Stimulated activated CD4-positive, alpha-beta T cell treated with anti-CD3 and anti-CD28 coated beads, Interleukin-15, amount 100 ng/mL, for 48 hours (primary cell): ENCODE data around the gene FAM241B.

Source experiments
- DNase-seq, 2 donors: peaks; one replicate each; pipeline ENCODE4 v3.0.0-alpha.2; 2020; ENCODE audit warnings: low read depth in 2 of 2

FAM241B gene

GRCh38 chr10:69649786-69650550 is 19.9 kb downstream of the FAM241B start:
- no peak for DNase-seq

GRCh38 chr10:69650589-69651261 is 20.7 kb downstream of the FAM241B start:
- DNase-seq: no peak

- no peak for DNase-seq
Measured at GRCh38 chr10:69651362-69651761, 21.3 kb downstream of the FAM241B start.

- DNase-seq: no peak
Measured at GRCh38 chr10:69652111-69652856, 22.2 kb downstream of the FAM241B start.

- DNase-seq: no peak
Measured at GRCh38 chr10:69652857-69653199, 22.8 kb downstream of the FAM241B start.

GRCh38 chr10:69653561-69653960 is 23.5 kb downstream of the FAM241B start:
- DNase-seq: no peak

GRCh38 chr10:69655124-69655867 is 25.2 kb downstream of the FAM241B start:
- DNase-seq: no peak

- no peak for DNase-seq
Measured at GRCh38 chr10:69655868-69656555, 26.0 kb downstream of the FAM241B start.

- no peak for DNase-seq
Measured at GRCh38 chr10:69656742-69657269, 26.8 kb downstream of the FAM241B start.

- DNase-seq: no peak
Measured at GRCh38 chr10:69657430-69657829, 27.4 kb downstream of the FAM241B start.

GRCh38 chr10:69657866-69658265 is 27.8 kb downstream of the FAM241B start:
- no peak for DNase-seq

GRCh38 chr10:69659241-69660038 is 29.4 kb downstream of the FAM241B start:
- DNase-seq: no peak

GRCh38 chr10:69660296-69660695 is 30.2 kb downstream of the FAM241B start:
- DNase-seq: no peak

- DNase-seq: no peak
Measured at GRCh38 chr10:69661414-69662172, 31.5 kb downstream of the FAM241B start.

- DNase-seq: no peak
Measured at GRCh38 chr10:69662173-69662877, 32.3 kb downstream of the FAM241B start.

- DNase-seq: no peak
Measured at GRCh38 chr10:69662901-69663300, 32.9 kb downstream of the FAM241B start.

- DNase-seq: no peak
Measured at GRCh38 chr10:69663369-69663947, 33.4 kb downstream of the FAM241B start.

GRCh38 chr10:69665474-69666320 is 35.6 kb downstream of the FAM241B start:
- no peak for DNase-seq
